ENCODE measurements around the gene ZNF654. TPM values are rescaled to one million over a fixed set of nuclear protein-coding genes. Genes with fewer than 3 reads are reported as not detected.

The ZNF654 gene
- total and polyA plus RNA-seq, 2 experiments from 2014 or later: 6.2 to 7.5 TPM

GRCh38 chr3:88041005-88041404, 18.1 kb upstream of the ZNF654 start:
- no peaks in the 10 kb centered on the region for H3K9me3 Mint-ChIP-seq
- Histone ChIP-seq H3K27me3 (ENCODE audit: insufficient read depth) (no peaks in the 10 kb centered on the region), H3K4me3 (no peak overlapping the region), H2AFZ (no peak overlapping the region), H3K36me3 (ENCODE audit: insufficient read depth) (no peaks in the 10 kb centered on the region), H3K4me2 (no peak overlapping the region), H3K9me2 (ENCODE audit: insufficient read depth) (peaks cover 19% of the 10 kb centered on the region), H3K27ac (ENCODE audit: low read depth) (no peak overlapping the region), H3F3A (replicated peaks; ENCODE audit: low read depth) (no peaks in the 10 kb centered on the region), H4K20me1 (replicated peaks; ENCODE audit: insufficient read depth) (no peaks in the 10 kb centered on the region), H3K79me2 (replicated peaks; ENCODE audit: insufficient read depth) (no peaks in the 10 kb centered on the region), H3K4me1 (ENCODE audit: insufficient read depth) (no peaks in the 10 kb centered on the region)
- H3K27ac Mint-ChIP-seq: no peak overlapping the region
- ATAC-seq (peak; percentile 79), DNase-seq (ENCODE audit: low spot score) (peak; percentile 45)
- H3K4me1 Mint-ChIP-seq: no peaks in the 10 kb centered on the region
- no peak for TF ChIP-seq POLR2AphosphoS5 (IDR thresholded peaks at IDR 0.05; ENCODE audit: low read depth)
- TF ChIP-seq CTCF (conservative IDR thresholded peaks at IDR 0.05; ENCODE audit: low read depth in 2 of 2): peak; percentile 13 to 23; a peak in 2 of 4 replicates
- H3K27me3 Mint-ChIP-seq (ENCODE audit: insufficient read depth, low read depth, poor library complexity): no peaks in the 10 kb centered on the region
- no peak overlapping the region for H3K4me3 Mint-ChIP-seq
- H3K36me3 Mint-ChIP-seq (ENCODE audit: low read depth): no peaks in the 10 kb centered on the region

GRCh38 chr3:88044411-88044810, 14.6 kb upstream of the ZNF654 start:
- Mint-ChIP-seq H3K9me3 (no peaks in the 10 kb centered on the region), H3K4me3 (no peak overlapping the region), H3K27ac (no peak overlapping the region), H3K4me1 (no peaks in the 10 kb centered on the region), H3K36me3 (ENCODE audit: low read depth) (no peaks in the 10 kb centered on the region), H3K27me3 (ENCODE audit: insufficient read depth, low read depth, poor library complexity) (no peaks in the 10 kb centered on the region)
- no peak for DNase-seq (ENCODE audit: low spot score)
- H3K79me2 ChIP-seq (replicated peaks; ENCODE audit: insufficient read depth): no peaks in the 10 kb centered on the region
- no peak for TF ChIP-seq ZNF462 (CRISPR knock-in tag; IDR thresholded peaks at IDR 0.05)
- TF ChIP-seq EZH2phosphoT487 (IDR thresholded peaks at IDR 0.05; ENCODE audit: unreplicated experiment): no peak
- TF ChIP-seq ZNF114 (CRISPR knock-in tag; IDR thresholded peaks at IDR 0.05): no peak
- TF ChIP-seq POLR2AphosphoS5 (IDR thresholded peaks at IDR 0.05; ENCODE audit: low read depth): no peak
- TF ChIP-seq STAT1 (IDR thresholded peaks at IDR 0.05; ENCODE audit: unreplicated experiment): no peak
- TF ChIP-seq EZH2 (IDR thresholded peaks at IDR 0.05; ENCODE audit: low read depth, unreplicated experiment): no peak
- no peak for TF ChIP-seq NANOG (IDR thresholded peaks at IDR 0.05; ENCODE audit: borderline replicate concordance)
- no peaks in the 10 kb centered on the region for H3F3A ChIP-seq (replicated peaks; ENCODE audit: low read depth)
- H4K20me1 ChIP-seq (replicated peaks; ENCODE audit: insufficient read depth): no peaks in the 10 kb centered on the region
- no peak for ATAC-seq
- H3K27ac ChIP-seq (ENCODE audit: low read depth): no peak overlapping the region
- no peak overlapping the region for H3K4me2 ChIP-seq
- H3K9me2 ChIP-seq (ENCODE audit: insufficient read depth): peaks cover 14% of the 10 kb centered on the region
- no peaks in the 10 kb centered on the region for H3K36me3 ChIP-seq (ENCODE audit: insufficient read depth)
- no peaks in the 10 kb centered on the region for H3K4me1 ChIP-seq (ENCODE audit: insufficient read depth)
- no peak overlapping the region for H3K4me3 ChIP-seq
- no peak overlapping the region for H2AFZ ChIP-seq
- no peaks in the 10 kb centered on the region for H3K27me3 ChIP-seq (ENCODE audit: insufficient read depth)
